H9 (cell line): Measurements from ENCODE around the gene FAM200B. TPM values are rescaled to one million over a fixed set of nuclear protein-coding genes. Genes with fewer than 3 reads are reported as not detected.

Experiments
- DNase-seq: peaks from one replicate; pipeline ENCODE4 v3.0.0-alpha.2; 2017
- H2AFZ ChIP-seq: one replicate; pipeline ENCODE4 v1.6.1; 2013; ENCODE audit warnings: mild to moderate bottlenecking, low read length, control low read depth, moderate library complexity
- H2AK5ac ChIP-seq: 2 replicates; pipeline ENCODE4 v1.6.1; 2013; ENCODE audit warnings: low read length, control low read depth, mixed read lengths; ENCODE audit not compliant: insufficient read length
- H2BK120ac ChIP-seq: one replicate; pipeline ENCODE4 v1.6.1; 2013; ENCODE audit warnings: low read depth, mild to moderate bottlenecking, low read length, control low read depth, inconsistent platforms; ENCODE audit not compliant: poor library complexity, severe bottlenecking
- H2BK12ac ChIP-seq: 2 replicates; pipeline ENCODE4 v1.6.1; 2013; ENCODE audit warnings: low read length, control low read depth, mixed read lengths, low read depth; ENCODE audit not compliant: insufficient read length
- H2BK15ac ChIP-seq: 2 replicates; pipeline ENCODE4 v1.6.1; 2013; ENCODE audit warnings: low read depth, low read length, control low read depth
- H2BK20ac ChIP-seq: one replicate; pipeline ENCODE4 v1.6.1; 2013; ENCODE audit warnings: low read depth, mild to moderate bottlenecking, low read length, control low read depth, inconsistent platforms; ENCODE audit not compliant: poor library complexity, severe bottlenecking
- H2BK5ac ChIP-seq: 2 replicates; pipeline ENCODE4 v1.6.1; 2013; ENCODE audit warnings: low read length, control low read depth, mixed read lengths; ENCODE audit not compliant: insufficient read length
- H3K14ac ChIP-seq: 2 replicates; pipeline ENCODE4 v1.6.1; 2013; ENCODE audit warnings: low read length, control low read depth; ENCODE audit not compliant: insufficient read depth
- H3K18ac ChIP-seq: 2 replicates; pipeline ENCODE4 v1.6.1; 2013; ENCODE audit warnings: low read depth, mild to moderate bottlenecking, mixed read lengths, low read length, control low read depth; ENCODE audit not compliant: insufficient read length
- H3K23ac ChIP-seq: 2 replicates; pipeline ENCODE4 v1.6.1; 2013; ENCODE audit warnings: low read length, control low read depth, mixed read lengths, low read depth; ENCODE audit not compliant: insufficient read length
- H3K23me2 ChIP-seq: 2 replicates; pipeline ENCODE4 v1.6.1; 2013; ENCODE audit warnings: low read depth, mild to moderate bottlenecking, mixed read lengths, low read length, control low read depth; ENCODE audit not compliant: insufficient read length, poor library complexity, severe bottlenecking
- H3K27ac ChIP-seq: 2 replicates; pipeline ENCODE4 v1.5.1; 2013; ENCODE audit warnings: low read length, control low read depth, mixed read lengths, low read depth; ENCODE audit not compliant: insufficient read length
- H3K27me3 ChIP-seq: 2 replicates; pipeline ENCODE4 v1.6.1; 2013; ENCODE audit warnings: low read length, control low read depth, inconsistent platforms; ENCODE audit not compliant: insufficient read depth
- H3K4ac ChIP-seq: 2 replicates; pipeline ENCODE4 v1.6.1; 2013; ENCODE audit warnings: low read depth, mild to moderate bottlenecking, control low read depth, inconsistent platforms, low read length, moderate library complexity
- H3K4me1 ChIP-seq: 2 replicates; pipeline ENCODE4 v1.6.1; 2013; ENCODE audit warnings: low read length, control low read depth, inconsistent platforms; ENCODE audit not compliant: insufficient read depth
- H3K4me2 ChIP-seq: 2 replicates; pipeline ENCODE4 v1.6.1; 2013; ENCODE audit warnings: low read length, control low read depth, mixed read lengths; ENCODE audit not compliant: insufficient read length, insufficient read depth
- H3K56ac ChIP-seq: 2 replicates; pipeline ENCODE4 v1.6.1; 2013; ENCODE audit warnings: low read depth, mild to moderate bottlenecking, mixed read lengths, low read length, control low read depth; ENCODE audit not compliant: insufficient read length
- H3K79me1 ChIP-seq: 2 replicates; pipeline ENCODE4 v1.6.1; 2013; ENCODE audit warnings: low read depth, mild to moderate bottlenecking, moderate library complexity, low read length, control low read depth, inconsistent platforms; ENCODE audit not compliant: insufficient read depth, poor library complexity, severe bottlenecking
- H3K79me2 ChIP-seq: 2 replicates; pipeline ENCODE4 v1.6.1; 2013; ENCODE audit warnings: low read length, control low read depth, inconsistent platforms; ENCODE audit not compliant: insufficient read depth
- H3K9ac ChIP-seq: 2 replicates; pipeline ENCODE4 v1.6.1; 2013; ENCODE audit warnings: low read length, control low read depth, mixed read lengths; ENCODE audit not compliant: insufficient read length; ENCODE audit errors: extremely low read depth
- H3K9me3 ChIP-seq: one replicate; pipeline ENCODE4 v1.6.1; 2013; ENCODE audit warnings: low read depth, low read length, inconsistent platforms; ENCODE audit not compliant: control insufficient read depth
- H3T11ph ChIP-seq: one replicate; pipeline ENCODE4 v1.6.1; 2013; ENCODE audit warnings: mild to moderate bottlenecking, low read length, control low read depth, inconsistent platforms
- H4K20me1 ChIP-seq: one replicate; pipeline ENCODE4 v1.6.1; 2013; ENCODE audit not compliant: control insufficient read depth, insufficient read length, insufficient read depth
- H4K5ac ChIP-seq: 2 replicates; pipeline ENCODE4 v1.6.1; 2013; ENCODE audit warnings: low read depth, mild to moderate bottlenecking, mixed read lengths, low read length, control low read depth; ENCODE audit not compliant: insufficient read length
- H4K8ac ChIP-seq: replicated peaks from 2 replicates; pipeline ENCODE4 v1.6.1; 2013; ENCODE audit warnings: low read length, control low read depth, mixed read lengths, low read depth; ENCODE audit not compliant: insufficient read length
- H4K91ac ChIP-seq: 2 replicates; pipeline ENCODE4 v1.6.1; 2013; ENCODE audit warnings: low read depth, mild to moderate bottlenecking, moderate library complexity, mixed read lengths, low read length, control low read depth; ENCODE audit not compliant: insufficient read length
- H3K27ac Mint-ChIP-seq, 3 experiments: 2 replicates in 2 of 3; 3 replicates in 1 of 3; pipeline ENCODE4 v1.8.0; 2020 to 2021; ENCODE audit warnings: mixed read lengths in 3 of 3, mild to moderate bottlenecking in 1 of 3, moderate library complexity in 1 of 3
- H3K27me3 Mint-ChIP-seq: 2 replicates; pipeline ENCODE4 v1.8.0; 2021; ENCODE audit warnings: low read depth, mild to moderate bottlenecking, moderate library complexity, mixed read lengths
- H3K36me3 Mint-ChIP-seq, 3 experiments: 2 replicates in 2 of 3; 3 replicates in 1 of 3; pipeline ENCODE4 v1.8.0; 2020 to 2021; ENCODE audit warnings: low read depth in 3 of 3, mixed read lengths in 3 of 3; ENCODE audit not compliant: insufficient read depth in 1 of 3
- H3K4me1 Mint-ChIP-seq, 2 experiments: 2 replicates each; pipeline ENCODE4 v1.8.0; 2020; ENCODE audit warnings: mixed read lengths in 2 of 2
- H3K4me3 Mint-ChIP-seq, 2 experiments: 2 replicates in 1 of 2; 3 replicates in 1 of 2; pipeline ENCODE4 v1.8.0; 2020 to 2021; ENCODE audit warnings: mild to moderate bottlenecking in 2 of 2, mixed read lengths in 2 of 2, moderate library complexity in 1 of 2
- H3K9me3 Mint-ChIP-seq, 2 experiments: 2 replicates in 1 of 2; 3 replicates in 1 of 2; pipeline ENCODE4 v1.8.0; 2020; ENCODE audit warnings: mild to moderate bottlenecking in 2 of 2, mixed read lengths in 2 of 2, moderate library complexity in 1 of 2
- CTCF ChIP-seq: fragments of 200-600 bp; sonication (generic); conservative IDR thresholded peaks from 3 replicates; pipeline ENCODE4 v1.8.0; 2021; ENCODE audit warnings: antibody characterized with exemption, mild to moderate bottlenecking
- WGBS: extraction: QIAGEN DNeasy Blood & Tissue Kit; methylation state at CpG from one replicate; pipeline ENCODE4 v1.1.7; 2013; ENCODE audit warnings: missing lambda C conversion rate, low lambda C conversion rate, mixed read lengths; ENCODE audit not compliant: insufficient read length; ENCODE audit errors: extremely low coverage; 5-methylcytosine and 5-hydroxymethylcytosine counted together
- total RNA-seq: library from RNA; stranded (reverse); gene quantifications from 2 replicates; pipeline ENCODE4 v1.2.1, GENCODE V29; 2021

Gene FAM200B
- total RNA-seq, 1 experiment from 2014 or later, result 19.6 TPM

GRCh38 chr4:15738877-15739276, 57.2 kb downstream of the FAM200B start:
- no peak overlapping the region for H4K5ac ChIP-seq
- H3K4me3 Mint-ChIP-seq, result no peak overlapping the region
- TF ChIP-seq CTCF, result no peak
- H3K18ac ChIP-seq, result no peak overlapping the region
- no peak overlapping the region for H2BK12ac ChIP-seq
- H4K20me1 ChIP-seq, result no peaks in the 10 kb centered on the region
- no peaks in the 10 kb centered on the region for H3K23me2 ChIP-seq
- H2BK5ac ChIP-seq, result no peak overlapping the region
- no peak overlapping the region for H3K4me2 ChIP-seq
- no peak overlapping the region for H4K91ac ChIP-seq
- no peaks in the 10 kb centered on the region; the same call in 1 of the 2 replicates for H3K27me3 ChIP-seq
- no peak overlapping the region for H2BK15ac ChIP-seq
- H2BK120ac ChIP-seq, result no peak overlapping the region
- H3K14ac ChIP-seq, result no peak overlapping the region
- H2AFZ ChIP-seq, result no peak overlapping the region
- peaks cover 0 to 3% of the 10 kb centered on the region in 2 experiments; a peak in 1 of 4 replicates for H3K4me1 Mint-ChIP-seq
- no peaks in the 10 kb centered on the region for H3K79me2 ChIP-seq
- H3K4ac ChIP-seq, result no peak overlapping the region
- WGBS, result no CpG with 5 or more reads among the region's 1 CpG
- no peak overlapping the region for H3K27ac ChIP-seq
- DNase-seq, result no peak
- H3K23ac ChIP-seq, result no peak overlapping the region
- no peak overlapping the region for H4K8ac ChIP-seq
- H2AK5ac ChIP-seq, result no peak overlapping the region
- H3K4me1 ChIP-seq, result no peaks in the 10 kb centered on the region
- no peak overlapping the region for H3K9ac ChIP-seq
- no peak overlapping the region for H3K27ac Mint-ChIP-seq
- 0 out of 7 replicates have a peak, but pooled peaks cover 0 to 6% (median 0%) of the 10 kb centered on the region in 3 experiments for H3K36me3 Mint-ChIP-seq
- peaks cover 1% of the 10 kb centered on the region; the same call in 1 of the 2 replicates for H3K27me3 Mint-ChIP-seq
- H3K9me3 Mint-ChIP-seq, result peaks cover 0 to 5% of the 10 kb centered on the region in 2 experiments; a peak in 3 of 5 replicates
- H3K56ac ChIP-seq, result no peak overlapping the region
- no peaks in the 10 kb centered on the region for H3K9me3 ChIP-seq
- no peaks in the 10 kb centered on the region for H3K79me1 ChIP-seq
- H2BK20ac ChIP-seq, result no peak overlapping the region
- no peak overlapping the region for H3T11ph ChIP-seq

Other genes with a start within 250 kb of the FAM200B start
- gene CC2D2A, start 211.9 kb upstream of the FAM200B start, total RNA-seq, result 10.4 and 13.5 TPM in 2 replicates
- 57.6 and 60.3 TPM in 2 replicates for gene FBXL5, start 26.5 kb upstream of the FAM200B start, total RNA-seq
- gene BST1, start 21.2 kb downstream of the FAM200B start, total RNA-seq, result 0.48 TPM in 1 of 2 replicates, not detected in the other
- gene CD38, start 96.5 kb downstream of the FAM200B start, total RNA-seq, result 0.07 and 0.57 TPM in 2 replicates